ENCODE results near the gene GPR25. TPM values are rescaled to one million over a fixed set of nuclear protein-coding genes. Genes with fewer than 3 reads are reported as not detected.
"Not testable (repeated sequence)": the region's sequence is repeated elsewhere in the genome, so short reads cannot be mapped to it uniquely, and the experiment has no call there.

GPR25 gene
- polyA plus RNA-seq, 1 donor: not detected

DNA sequence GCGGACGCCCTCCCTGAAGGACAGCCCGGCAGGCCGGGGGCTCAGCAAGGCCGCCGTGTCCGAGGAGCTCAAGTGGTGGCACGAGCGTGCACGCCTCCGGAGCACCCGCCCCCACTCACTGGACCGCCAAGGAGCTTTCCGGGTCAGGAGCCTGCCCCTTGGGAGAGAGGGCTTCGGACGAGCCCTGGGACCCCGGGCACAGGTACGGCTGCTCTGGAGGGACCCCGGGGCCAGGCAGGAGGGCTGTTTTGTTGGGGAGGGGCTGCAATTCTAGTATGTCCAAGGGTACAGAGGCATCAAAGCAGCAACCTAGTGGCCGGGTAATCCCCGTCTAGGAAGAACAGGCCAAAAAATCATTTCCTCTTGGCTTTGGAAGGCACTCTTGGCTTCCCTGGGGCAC, 39.2 kb downstream of the GPR25 start:
- not testable (repeated sequence) for DNase-seq

DNA sequence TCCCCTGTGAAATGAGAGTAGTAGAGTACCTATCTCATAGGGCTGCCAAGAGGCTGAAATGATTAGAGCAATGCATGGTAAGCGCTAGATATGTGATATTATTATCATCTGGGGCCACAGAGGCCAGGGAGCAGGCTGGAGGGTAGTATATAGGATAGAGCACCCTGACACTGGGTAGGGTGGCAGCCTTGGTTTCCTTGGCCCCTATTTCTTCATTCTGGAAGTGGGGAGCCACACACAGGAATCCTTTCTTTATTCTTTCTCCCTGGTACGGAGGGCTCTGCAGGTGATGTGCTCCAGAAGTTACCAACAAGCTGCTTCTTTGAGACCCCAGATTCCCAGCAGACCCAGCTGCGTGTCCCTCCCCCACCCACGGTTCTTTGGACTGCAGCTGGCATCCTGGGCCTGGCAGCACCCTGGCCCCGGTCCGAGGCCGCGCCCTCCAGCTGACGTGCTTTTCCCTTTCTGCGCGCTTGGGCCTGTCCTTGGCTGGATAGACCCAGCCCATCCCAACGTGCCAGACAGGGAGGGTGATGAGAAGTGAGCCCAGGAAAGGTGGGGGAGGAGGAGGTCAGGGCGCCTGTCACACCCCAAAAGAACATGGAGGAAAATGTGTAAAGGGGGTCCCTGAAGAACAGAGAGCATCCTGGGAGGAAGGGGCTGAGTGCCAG, 40.1 kb downstream of the GPR25 start:
- DNase-seq: no peak

DNA sequence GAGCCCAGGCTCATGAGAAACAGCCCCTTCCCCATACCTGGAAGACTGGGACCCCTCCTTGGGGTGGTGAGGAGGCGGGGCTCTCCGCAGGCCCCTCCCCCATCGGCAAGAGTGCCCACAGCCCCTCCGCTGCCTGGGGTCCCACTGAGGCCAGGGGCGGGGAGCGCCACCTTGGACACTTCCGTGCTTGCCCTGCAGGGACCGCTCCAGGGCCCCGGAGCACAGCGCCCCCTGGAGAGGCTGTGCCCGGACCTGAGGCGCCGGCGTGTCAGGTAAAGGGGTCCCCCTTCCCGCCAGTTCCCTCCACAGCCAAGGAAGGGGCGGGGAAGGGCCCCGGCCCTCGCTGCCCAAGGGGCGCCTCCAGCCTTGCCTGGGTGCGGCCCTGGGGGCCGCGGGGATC, 43.4 kb downstream of the GPR25 start:
- no peak for DNase-seq

DNA sequence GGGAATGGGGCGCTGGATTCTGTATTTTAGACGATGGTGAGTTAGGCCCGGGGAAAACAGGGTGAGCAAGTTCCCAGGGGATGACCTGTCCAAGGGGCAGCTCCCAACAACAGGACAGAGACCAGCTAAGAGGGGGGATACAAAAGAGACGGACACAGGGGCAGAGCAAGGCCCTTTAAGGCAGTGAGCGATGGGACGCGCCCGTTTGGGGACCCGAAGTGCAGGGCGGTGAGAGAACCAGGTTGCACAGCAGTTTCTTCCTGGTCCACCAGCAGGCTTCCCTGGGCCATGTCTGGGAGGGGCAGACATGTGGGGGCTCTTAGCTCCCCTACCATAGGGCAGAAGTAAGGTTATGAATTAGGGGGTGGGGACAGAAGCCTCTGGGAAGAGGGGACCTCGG, 43.9 kb downstream of the GPR25 start:
- no peak for DNase-seq

DNA sequence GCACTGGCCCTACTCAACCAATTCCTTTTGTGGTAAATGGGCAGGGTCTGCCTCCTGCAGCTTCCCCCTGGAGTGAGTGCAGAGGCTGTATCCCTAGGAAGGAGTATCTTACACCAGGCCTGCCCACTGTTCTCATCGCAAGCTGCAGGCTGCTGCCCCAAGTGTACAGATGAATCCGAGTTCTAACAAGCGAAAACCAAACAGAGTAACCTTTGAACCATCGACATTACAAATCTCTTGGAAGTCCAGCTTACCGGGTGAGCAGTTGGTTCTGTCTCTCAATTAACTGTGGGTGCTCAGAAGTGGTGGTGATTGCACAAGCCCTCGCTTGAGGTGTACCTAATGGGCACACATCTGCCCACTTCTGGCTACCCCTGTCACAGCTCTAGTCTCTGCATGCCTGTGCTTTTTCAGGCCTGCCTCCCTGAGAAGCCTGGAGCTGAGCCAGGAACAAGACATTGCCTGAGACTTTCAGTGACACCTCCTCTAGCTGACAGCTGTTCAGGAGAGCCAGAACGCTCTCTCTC, 44.6 kb downstream of the GPR25 start:
- DNase-seq: no peak

DNA sequence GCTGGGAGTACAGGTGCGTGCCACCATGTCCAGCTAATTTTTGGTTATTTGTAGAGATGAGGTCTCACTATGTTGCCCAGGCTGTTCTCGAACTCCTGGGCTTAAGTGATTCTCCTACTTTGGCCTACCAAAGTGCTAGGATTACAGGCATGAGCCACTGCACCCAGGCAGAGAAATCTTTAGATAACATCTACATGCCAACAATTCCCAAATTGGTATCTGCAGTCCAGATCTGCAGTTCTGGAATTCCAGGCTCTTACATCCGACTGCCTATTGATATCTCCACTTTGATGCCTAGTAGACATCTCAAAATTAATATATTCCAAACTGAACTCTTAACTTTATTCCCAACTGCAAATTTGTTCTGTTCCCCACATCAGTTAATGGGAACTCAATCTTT, 45.2 kb downstream of the GPR25 start:
- DNase-seq: no peak

DNA sequence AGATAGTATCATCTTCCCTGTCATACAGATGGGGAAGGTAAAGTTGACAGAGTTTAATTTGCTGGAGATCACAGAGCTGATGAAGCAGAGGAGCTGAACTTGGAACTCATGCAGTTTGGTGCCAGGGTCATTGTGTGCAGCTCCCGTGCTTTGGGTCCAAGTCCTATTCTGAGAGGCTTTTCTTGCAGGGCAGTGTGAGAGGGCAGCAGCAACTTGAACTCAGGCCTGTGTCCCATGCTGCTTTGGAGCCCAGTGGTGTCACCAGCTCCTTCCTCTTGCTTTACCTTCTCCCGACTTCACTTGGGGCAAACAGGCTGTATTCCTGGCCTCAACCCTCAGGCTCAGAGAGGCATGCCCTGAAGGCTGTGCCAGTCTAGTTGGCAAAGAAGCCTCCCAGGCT, 46.6 kb downstream of the GPR25 start:
- DNase-seq: no peak

DNA sequence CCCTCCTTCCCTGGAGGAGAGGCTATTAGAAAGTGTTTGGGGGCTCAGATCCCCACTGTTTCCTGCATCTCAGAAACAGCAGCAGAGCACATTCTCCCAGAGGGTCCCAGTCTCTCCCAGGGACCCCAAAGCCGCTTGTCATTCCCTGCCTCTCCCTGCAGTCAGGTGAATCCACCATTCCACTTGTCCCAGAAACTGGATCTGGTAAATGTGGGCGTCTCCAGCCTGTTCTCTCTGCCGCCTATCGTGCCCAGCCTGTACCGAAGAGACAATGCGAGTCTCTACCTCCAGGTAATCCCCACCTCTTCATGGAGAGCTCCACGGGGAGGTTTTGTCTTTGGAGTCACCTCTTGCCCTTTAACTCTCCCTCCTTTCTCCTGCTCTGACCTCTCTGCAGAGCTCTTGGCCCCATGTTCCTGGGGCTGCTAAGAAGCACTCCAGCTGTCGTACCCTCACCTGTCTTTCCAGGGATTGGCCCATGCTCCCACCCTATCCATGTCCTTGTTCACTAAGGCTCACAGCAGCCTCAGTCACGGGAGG, 48.9 kb downstream of the GPR25 start:
- no peak for DNase-seq

DNA sequence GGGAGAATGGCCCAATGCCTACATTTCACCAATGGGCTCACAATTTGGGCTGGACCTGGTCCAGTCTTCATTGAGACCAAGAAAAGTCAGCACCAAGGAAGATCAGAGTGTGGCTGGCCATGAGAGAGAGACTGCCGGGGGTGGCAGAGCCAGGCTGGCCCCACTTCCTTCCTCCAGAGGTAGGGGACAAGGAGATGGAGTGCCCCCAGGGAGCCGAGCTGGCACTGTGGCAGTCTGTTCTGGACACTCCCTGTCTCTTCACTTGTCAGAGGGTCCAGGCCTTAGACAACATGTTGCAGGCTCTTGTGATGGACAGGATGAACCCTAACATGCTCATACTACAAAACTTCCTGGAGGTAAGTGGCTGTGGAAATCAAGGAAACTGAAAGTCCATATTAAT, 49.6 kb downstream of the GPR25 start:
- no peak for DNase-seq

DNA sequence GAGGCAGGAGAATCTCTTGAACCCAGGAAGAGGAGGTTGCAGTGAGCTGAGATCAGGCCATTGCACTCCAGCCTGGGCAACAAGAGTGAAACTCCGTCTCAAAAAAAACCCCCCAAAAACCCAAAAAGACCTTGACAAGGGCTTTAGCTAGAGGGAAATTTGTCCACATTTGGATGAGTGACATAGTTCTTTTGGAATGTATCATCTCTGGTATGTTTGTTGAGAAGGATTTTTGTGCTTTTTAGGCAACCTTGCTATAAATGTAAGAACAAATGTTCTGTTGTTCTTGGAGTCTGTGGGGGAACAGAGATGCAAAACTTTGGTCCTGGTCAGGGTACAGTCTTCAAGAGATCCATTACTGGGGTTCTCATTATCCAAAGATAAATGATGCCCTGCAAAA, 50.8 kb downstream of the GPR25 start:
- DNase-seq: no peak

Other genes with a start within 250 kb of the GPR25 start
- gene DDX59, start 203.1 kb upstream of the GPR25 start, polyA plus RNA-seq (ENCODE audit: insufficient read length): 38.2 TPM
- 48.1 TPM for gene CAMSAP2, start 134.1 kb upstream of the GPR25 start, polyA plus RNA-seq (ENCODE audit: insufficient read length)
- gene INAVA, start 21.9 kb downstream of the GPR25 start, polyA plus RNA-seq (ENCODE audit: insufficient read length): 33.8 TPM
- 2.7 TPM for gene KIF21B, start 150.7 kb downstream of the GPR25 start, polyA plus RNA-seq (ENCODE audit: insufficient read length)
- gene CACNA1S, start 239.4 kb downstream of the GPR25 start, polyA plus RNA-seq (ENCODE audit: insufficient read length): 0.53 TPM